IPS-18a (cell line): ENCODE results near the gene ZNF516.

ENCODE experiments used
- H3K27ac ChIP-seq: one replicate; pipeline ENCODE4 v1.5.1; 2013; ENCODE audit warnings: low read length
- H3K27me3 ChIP-seq: one replicate; pipeline ENCODE4 v1.6.1; 2013; ENCODE audit warnings: mild to moderate bottlenecking, low read length; ENCODE audit not compliant: control insufficient read depth, insufficient read depth
- H3K36me3 ChIP-seq: one replicate; pipeline ENCODE4 v1.6.1; 2013; ENCODE audit warnings: low read depth, low read length; ENCODE audit not compliant: control insufficient read depth
- H3K4me1 ChIP-seq: one replicate; pipeline ENCODE4 v1.6.1; 2013; ENCODE audit warnings: low read depth, low read length; ENCODE audit not compliant: control insufficient read depth
- H3K4me3 ChIP-seq: one replicate; pipeline ENCODE4 v1.5.1; 2013; ENCODE audit warnings: low read length
- H3K9ac ChIP-seq: one replicate; pipeline ENCODE4 v1.6.1; 2013; ENCODE audit warnings: mild to moderate bottlenecking, low read length, moderate library complexity
- H3K9me3 ChIP-seq: one replicate; pipeline ENCODE4 v1.6.1; 2013; ENCODE audit warnings: low read depth, low read length; ENCODE audit not compliant: control insufficient read depth

Gene ZNF516

GRCh38 chr18:76404345-76404831, 90.7 kb downstream of the ZNF516 start:
- Histone ChIP-seq H3K4me1 (no peaks in the 10 kb centered on the region), H3K9ac (no peak overlapping the region), H3K36me3 (no peaks in the 10 kb centered on the region), H3K9me3 (no peaks in the 10 kb centered on the region), H3K4me3 (no peak overlapping the region), H3K27me3 (no peaks in the 10 kb centered on the region), H3K27ac (no peak overlapping the region)

DNA sequence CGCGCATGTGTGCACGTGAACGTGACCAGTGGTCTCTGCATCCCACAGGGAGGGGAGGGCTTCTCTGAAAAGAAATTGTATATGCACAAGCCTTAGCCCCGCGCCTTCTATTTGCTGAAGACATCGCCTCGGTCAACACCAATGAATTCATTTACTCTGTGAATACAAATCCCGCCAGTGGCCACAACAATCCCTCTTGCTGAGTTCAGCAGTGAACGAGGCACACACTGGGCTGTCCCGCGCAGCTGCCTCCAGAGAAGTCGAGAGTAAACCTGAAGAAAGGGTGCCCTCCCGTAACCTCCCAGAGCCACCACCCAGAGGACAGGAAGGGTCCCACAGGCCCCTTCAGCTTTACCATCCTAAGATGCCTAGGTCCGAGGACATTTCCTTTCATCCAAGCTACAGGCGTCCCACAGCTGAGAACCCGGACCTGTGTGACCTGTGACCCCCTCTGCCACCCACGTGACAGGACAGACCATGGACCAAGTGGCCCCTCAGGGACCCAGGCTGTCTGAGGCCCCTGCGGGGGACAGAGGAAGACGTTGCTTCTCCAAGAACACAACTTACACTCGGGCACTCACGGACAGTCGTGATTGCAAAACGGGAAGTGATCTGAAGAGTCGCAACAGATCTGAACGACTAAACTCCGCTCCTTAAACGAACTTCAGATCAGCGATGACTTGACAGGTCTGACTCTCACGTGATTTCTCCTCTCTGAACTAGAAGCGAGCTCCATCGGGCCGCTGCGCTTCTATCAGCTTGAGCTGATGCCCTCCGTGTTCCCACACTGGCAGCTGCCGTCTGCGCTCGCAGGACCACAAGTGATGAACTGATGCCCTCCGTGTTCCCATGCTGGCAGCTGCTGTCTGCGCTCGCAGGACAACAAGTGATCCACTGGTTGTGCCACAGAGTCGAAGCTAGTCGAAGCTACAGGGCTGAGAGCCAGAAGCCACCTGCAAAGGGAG, 92.7 kb downstream of the ZNF516 start:
- no peak overlapping the region for H3K9ac ChIP-seq
- no peaks in the 10 kb centered on the region for H3K27me3 ChIP-seq
- H3K4me3 ChIP-seq, result no peak overlapping the region
- H3K27ac ChIP-seq, result no peak overlapping the region
- H3K9me3 ChIP-seq, result no peaks in the 10 kb centered on the region
- no peaks in the 10 kb centered on the region for H3K4me1 ChIP-seq
- no peaks in the 10 kb centered on the region for H3K36me3 ChIP-seq

DNA sequence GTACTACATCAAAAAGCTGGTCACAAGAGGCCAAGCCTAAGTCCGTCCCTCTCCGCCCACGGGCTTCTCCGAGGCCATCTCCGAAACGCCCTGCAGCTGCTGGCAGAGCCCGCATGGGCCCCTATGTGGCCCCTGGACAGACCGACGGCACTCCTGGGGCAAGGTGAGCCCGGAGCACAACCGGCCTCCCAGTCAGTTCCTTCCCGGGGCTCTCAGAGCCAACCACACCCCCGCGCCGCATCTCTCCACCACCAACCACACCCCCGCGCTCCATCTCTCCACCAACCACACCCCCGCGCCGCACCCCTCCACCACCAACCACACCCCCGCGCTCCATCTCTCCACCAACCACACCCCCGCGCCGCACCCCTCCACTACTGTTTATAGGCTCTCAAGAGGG, 93.5 kb downstream of the ZNF516 start:
- no peak overlapping the region for H3K9ac ChIP-seq
- no peaks in the 10 kb centered on the region for H3K4me1 ChIP-seq
- H3K4me3 ChIP-seq, result no peak overlapping the region
- no peak overlapping the region for H3K27ac ChIP-seq
- no peaks in the 10 kb centered on the region for H3K9me3 ChIP-seq
- no peaks in the 10 kb centered on the region for H3K36me3 ChIP-seq
- H3K27me3 ChIP-seq, result no peaks in the 10 kb centered on the region

DNA sequence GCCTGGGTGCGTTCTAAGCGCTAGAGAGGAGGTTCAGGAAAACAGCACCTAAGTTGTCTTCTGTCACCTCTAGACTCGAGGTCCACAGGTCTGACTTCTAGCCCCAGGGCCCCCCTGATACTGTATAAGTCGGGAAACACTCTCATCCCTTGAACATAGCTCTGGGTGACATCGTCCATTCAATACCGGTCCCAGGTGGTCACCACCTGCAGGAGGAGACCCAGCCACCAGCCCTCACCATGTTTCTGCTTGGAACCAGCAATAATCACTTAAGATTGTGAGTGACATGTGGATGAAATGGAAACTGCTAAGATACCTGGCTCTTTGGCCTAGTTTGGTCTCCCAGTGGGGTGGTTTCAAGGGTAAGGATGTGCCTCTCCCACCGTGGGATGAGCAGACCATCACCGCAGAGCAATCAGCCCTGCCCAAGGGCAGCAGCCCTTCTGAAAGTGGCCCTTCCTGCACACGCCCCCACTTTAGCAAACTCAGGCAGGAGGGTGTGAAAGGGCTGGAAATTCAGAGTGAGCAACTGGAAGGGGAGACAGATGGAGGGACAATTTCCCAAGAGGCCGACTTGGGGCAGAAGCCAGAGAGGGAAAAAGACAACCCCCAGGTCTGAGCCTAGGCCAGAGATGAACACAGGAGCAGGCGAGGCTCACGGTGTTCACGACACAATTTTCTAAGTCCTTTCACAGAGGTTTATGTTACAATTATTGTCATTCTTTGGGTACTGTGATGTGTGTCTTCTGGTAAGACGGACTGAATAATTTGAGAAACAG, 95.2 kb downstream of the ZNF516 start:
- no peaks in the 10 kb centered on the region for H3K36me3 ChIP-seq
- no peaks in the 10 kb centered on the region for H3K27me3 ChIP-seq
- no peak overlapping the region for H3K27ac ChIP-seq
- no peak overlapping the region for H3K9ac ChIP-seq
- no peak overlapping the region for H3K4me3 ChIP-seq
- H3K9me3 ChIP-seq, result no peaks in the 10 kb centered on the region
- H3K4me1 ChIP-seq, result no peaks in the 10 kb centered on the region

GRCh38 chr18:76398896-76399612, 96.0 kb downstream of the ZNF516 start:
- H3K9me3 ChIP-seq, result no peaks in the 10 kb centered on the region
- no peaks in the 10 kb centered on the region for H3K27me3 ChIP-seq
- H3K4me3 ChIP-seq, result no peak overlapping the region
- no peaks in the 10 kb centered on the region for H3K4me1 ChIP-seq
- no peaks in the 10 kb centered on the region for H3K36me3 ChIP-seq
- no peak overlapping the region for H3K9ac ChIP-seq
- H3K27ac ChIP-seq, result no peak overlapping the region

DNA sequence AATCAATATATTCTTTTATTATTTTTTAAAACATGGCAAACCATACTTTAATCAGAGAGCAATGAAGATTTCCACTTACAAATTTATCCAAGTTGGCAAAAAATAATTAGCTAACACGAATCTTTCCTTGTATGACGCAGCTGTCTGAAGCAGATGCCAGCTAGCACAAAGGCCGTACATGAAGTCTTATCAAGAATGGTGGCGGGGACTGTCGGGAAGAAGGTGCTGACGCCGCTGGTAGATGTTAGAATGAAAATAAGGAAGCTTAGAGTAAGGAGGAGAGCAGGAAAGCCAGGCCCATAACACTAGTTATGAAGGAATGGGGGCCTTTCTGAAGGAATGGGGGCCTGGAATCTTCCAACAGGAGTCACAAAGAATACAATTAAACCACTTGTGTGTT, 96.7 kb downstream of the ZNF516 start:
- no peak overlapping the region for H3K9ac ChIP-seq
- no peaks in the 10 kb centered on the region for H3K4me1 ChIP-seq
- no peak overlapping the region for H3K27ac ChIP-seq

GRCh38 chr18:76397631-76398030, 97.4 kb downstream of the ZNF516 start:
- no peak overlapping the region for H3K27ac ChIP-seq
- H3K4me1 ChIP-seq, result no peaks in the 10 kb centered on the region
- H3K4me3 ChIP-seq, result no peak overlapping the region

More for the DNA sequence above, 96.7 kb downstream of the ZNF516 start:
- no peaks in the 10 kb centered on the region for H3K36me3 ChIP-seq
- H3K4me3 ChIP-seq, result no peak overlapping the region
- no peaks in the 10 kb centered on the region for H3K9me3 ChIP-seq
- no peaks in the 10 kb centered on the region for H3K27me3 ChIP-seq

DNA sequence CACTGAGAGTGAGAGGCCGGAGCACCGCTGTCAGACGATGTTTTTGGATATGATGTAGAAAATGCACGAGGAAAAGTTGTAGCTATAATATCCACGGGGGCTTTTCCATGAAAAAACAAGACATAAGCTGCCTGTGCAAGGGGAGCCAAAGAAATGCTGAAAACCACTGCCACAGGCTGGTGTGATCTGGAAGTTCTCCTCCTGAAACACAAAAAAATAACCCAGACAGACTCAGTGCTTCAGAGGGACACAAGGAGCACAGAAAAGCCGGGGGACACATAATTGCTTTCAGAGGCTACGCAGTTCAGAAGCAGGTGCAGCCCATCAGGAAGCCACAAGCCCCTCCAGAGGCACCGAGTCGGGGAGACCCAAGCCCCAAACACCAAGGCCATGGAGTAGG, 98.2 kb downstream of the ZNF516 start:
- no peak overlapping the region for H3K9ac ChIP-seq
- H3K4me1 ChIP-seq, result no peaks in the 10 kb centered on the region
- H3K9me3 ChIP-seq, result no peaks in the 10 kb centered on the region
- no peaks in the 10 kb centered on the region for H3K36me3 ChIP-seq
- no peaks in the 10 kb centered on the region for H3K27me3 ChIP-seq
- no peak overlapping the region for H3K27ac ChIP-seq
- no peak overlapping the region for H3K4me3 ChIP-seq

More at GRCh38 chr18:76397631-76398030, 97.4 kb downstream of the ZNF516 start:
- no peaks in the 10 kb centered on the region for H3K9me3 ChIP-seq
- H3K27me3 ChIP-seq, result no peaks in the 10 kb centered on the region
- H3K9ac ChIP-seq, result no peak overlapping the region
- no peaks in the 10 kb centered on the region for H3K36me3 ChIP-seq

- Histone ChIP-seq H3K9ac (no peak overlapping the region), H3K4me1 (no peaks in the 10 kb centered on the region), H3K9me3 (no peaks in the 10 kb centered on the region), H3K27ac (no peak overlapping the region), H3K36me3 (no peaks in the 10 kb centered on the region), H3K4me3 (no peak overlapping the region), H3K27me3 (no peaks in the 10 kb centered on the region)
Measured at GRCh38 chr18:76395609-76396008, 99.4 kb downstream of the ZNF516 start.

DNA sequence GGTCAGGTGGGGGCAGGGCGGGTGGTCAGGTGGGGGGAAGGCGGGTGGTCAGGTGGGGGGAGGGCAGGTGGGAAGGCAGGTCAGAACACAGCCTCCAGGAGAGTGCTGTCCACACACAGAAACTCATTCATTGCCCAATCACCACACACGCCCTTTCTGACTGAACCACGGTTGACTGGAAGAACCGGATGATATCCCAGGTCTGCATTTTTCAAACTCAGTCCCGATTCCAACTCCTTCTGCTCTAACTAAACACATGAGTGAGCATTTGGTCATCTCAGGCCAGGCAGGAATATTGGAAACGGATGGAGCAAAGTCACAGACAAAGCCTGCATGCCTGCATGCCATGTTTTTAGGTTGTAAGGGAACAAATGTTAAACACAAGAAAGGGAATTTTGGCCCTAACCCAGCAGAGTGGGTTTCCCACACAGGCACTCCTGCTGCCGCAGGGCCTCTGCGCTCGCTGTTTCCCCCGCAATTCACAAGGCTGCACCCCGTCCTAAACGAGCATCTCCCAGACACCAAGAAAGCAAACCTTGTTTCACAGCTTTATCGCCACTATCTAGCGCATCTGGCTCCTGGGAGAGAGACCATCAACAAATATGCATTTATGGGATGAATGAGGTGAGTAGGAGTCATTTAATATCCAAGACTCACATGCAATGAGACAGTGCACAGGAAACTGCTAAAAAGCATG, 100.1 kb downstream of the ZNF516 start:
- Histone ChIP-seq H3K4me1 (no peaks in the 10 kb centered on the region), H3K9ac (no peak overlapping the region), H3K27me3 (no peaks in the 10 kb centered on the region), H3K4me3 (no peak overlapping the region), H3K27ac (no peak overlapping the region), H3K36me3 (no peaks in the 10 kb centered on the region), H3K9me3 (no peaks in the 10 kb centered on the region)

DNA sequence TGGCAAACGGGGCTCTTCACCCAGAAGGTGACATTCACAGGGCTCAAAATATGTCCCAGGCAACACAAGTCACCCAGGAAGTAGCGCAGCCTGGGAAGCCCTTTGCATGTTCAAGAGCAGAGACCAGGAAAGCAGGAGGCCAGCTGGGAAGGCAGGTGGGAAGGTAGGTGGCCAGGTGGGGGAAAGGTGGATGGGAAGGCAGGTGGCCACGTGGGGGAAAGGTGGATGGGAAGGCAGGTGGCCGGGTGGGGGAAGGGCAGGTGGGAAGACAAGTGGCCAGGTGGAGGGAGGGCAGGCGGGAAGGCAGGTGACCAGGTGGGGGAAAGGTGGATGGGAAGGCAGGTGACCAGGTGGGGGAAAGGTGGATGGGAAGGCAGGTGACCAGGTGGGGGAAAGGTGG, 102.7 kb downstream of the ZNF516 start:
- H3K27me3 ChIP-seq, result no peaks in the 10 kb centered on the region
- no peak overlapping the region for H3K9ac ChIP-seq
- H3K4me3 ChIP-seq, result no peak overlapping the region
- no peaks in the 10 kb centered on the region for H3K36me3 ChIP-seq
- no peaks in the 10 kb centered on the region for H3K4me1 ChIP-seq
- no peaks in the 10 kb centered on the region for H3K9me3 ChIP-seq
- H3K27ac ChIP-seq, result no peak overlapping the region
